PFSK-1 (cell line): ENCODE data around the gene RANGAP1.

Experiments used
- FOXP2 ChIP-seq: optimal IDR thresholded peaks from 2 replicates; pipeline ENCODE3; 2011; ENCODE audit warnings: borderline replicate concordance, control low read depth, inconsistent platforms; ENCODE audit not compliant: insufficient read depth; ENCODE audit errors: extremely low read length, extremely low read depth
- POLR2AphosphoS5 ChIP-seq: IDR thresholded peaks from 2 replicates; pipeline ENCODE4 v1.6.1; 2012; ENCODE audit warnings: low read depth, mild to moderate bottlenecking, control low read depth, low read length, moderate library complexity
- SIN3A ChIP-seq: IDR thresholded peaks from 2 replicates; pipeline ENCODE4 v1.6.1; 2012; ENCODE audit warnings: mild to moderate bottlenecking, low read length, moderate library complexity, borderline replicate concordance; ENCODE audit not compliant: insufficient read depth
- TAF1 ChIP-seq: IDR thresholded peaks from 2 replicates; pipeline ENCODE4 v1.6.1; 2012; ENCODE audit warnings: low read length, control low read depth, borderline replicate concordance; ENCODE audit not compliant: insufficient read depth
- TF ChIP-seq, protein P1 (sequence below), 2 experiments: IDR thresholded peaks; 2 replicates each; pipeline versions ENCODE4 v1.6.1 to v1.8.0; 2011 to 2012; ENCODE audit warnings: low read depth in 2 of 2, low read length in 2 of 2, control low read depth in 1 of 2, inconsistent platforms in 1 of 2, mild to moderate bottlenecking in 1 of 2, moderate library complexity in 1 of 2; ENCODE audit not compliant: insufficient read depth in 1 of 2

RANGAP1 gene

DNA sequence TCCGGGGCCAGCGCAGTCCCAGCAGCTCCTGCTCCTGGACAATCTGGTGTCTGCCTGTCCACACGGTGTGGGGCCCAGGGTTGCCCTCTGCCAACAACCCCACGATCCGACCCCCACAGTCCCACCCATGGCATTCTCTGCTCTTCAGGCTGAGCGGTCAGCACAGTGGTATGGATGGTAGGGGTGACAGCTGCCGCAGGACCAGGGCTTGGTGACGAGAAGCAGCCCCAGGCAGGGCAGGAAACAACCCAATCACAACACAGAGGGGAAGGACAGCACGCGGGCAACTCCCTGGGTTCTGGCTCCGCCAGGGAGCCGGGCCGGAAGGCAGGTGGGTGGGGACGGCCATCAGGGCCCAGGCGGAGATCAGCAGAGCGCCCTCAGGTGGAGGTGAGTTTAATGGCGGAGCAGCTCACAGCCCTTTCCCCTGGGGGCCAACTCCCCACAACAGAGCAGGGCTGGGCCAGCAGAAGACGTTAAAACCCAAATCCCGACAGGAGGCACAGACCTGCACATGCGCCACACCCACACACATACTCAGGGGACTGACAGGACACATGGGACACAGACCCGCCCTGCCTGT, 40.0 kb downstream of the RANGAP1 start:
- TF ChIP-seq POLR2AphosphoS5 (no peak), SIN3A (no peak), FOXP2 (no peak), TAF1 (no peak)
- TF ChIP-seq, protein P1, sequence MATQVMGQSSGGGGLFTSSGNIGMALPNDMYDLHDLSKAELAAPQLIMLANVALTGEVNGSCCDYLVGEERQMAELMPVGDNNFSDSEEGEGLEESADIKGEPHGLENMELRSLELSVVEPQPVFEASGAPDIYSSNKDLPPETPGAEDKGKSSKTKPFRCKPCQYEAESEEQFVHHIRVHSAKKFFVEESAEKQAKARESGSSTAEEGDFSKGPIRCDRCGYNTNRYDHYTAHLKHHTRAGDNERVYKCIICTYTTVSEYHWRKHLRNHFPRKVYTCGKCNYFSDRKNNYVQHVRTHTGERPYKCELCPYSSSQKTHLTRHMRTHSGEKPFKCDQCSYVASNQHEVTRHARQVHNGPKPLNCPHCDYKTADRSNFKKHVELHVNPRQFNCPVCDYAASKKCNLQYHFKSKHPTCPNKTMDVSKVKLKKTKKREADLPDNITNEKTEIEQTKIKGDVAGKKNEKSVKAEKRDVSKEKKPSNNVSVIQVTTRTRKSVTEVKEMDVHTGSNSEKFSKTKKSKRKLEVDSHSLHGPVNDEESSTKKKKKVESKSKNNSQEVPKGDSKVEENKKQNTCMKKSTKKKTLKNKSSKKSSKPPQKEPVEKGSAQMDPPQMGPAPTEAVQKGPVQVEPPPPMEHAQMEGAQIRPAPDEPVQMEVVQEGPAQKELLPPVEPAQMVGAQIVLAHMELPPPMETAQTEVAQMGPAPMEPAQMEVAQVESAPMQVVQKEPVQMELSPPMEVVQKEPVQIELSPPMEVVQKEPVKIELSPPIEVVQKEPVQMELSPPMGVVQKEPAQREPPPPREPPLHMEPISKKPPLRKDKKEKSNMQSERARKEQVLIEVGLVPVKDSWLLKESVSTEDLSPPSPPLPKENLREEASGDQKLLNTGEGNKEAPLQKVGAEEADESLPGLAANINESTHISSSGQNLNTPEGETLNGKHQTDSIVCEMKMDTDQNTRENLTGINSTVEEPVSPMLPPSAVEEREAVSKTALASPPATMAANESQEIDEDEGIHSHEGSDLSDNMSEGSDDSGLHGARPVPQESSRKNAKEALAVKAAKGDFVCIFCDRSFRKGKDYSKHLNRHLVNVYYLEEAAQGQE (IDR thresholded peaks at IDR 0.05; ENCODE audit: insufficient read depth in 1 of 2, low read depth in 2 of 2, low read length in 2 of 2) = no peak

DNA sequence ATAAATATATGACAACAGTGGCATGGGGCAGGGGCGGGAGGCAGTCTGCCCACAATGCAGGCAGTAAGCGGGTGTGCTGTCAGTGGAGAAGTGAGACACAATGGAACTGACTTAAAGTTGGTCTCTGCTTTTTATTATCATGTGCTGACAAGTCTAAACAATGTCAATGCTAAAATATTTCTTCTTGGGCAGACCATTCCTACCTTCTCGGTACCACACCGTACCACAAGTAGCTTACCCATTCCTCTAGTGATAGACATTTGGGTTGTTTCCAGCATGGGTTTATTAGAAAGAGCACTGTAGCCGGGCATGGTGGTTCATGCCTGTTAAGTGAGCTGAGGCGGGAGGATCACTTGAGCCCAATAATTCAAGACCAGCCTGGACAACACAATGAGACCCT, 42.6 kb downstream of the RANGAP1 start:
- TF ChIP-seq, protein P1 (IDR thresholded peaks at IDR 0.05; ENCODE audit: insufficient read depth in 1 of 2, low read depth in 2 of 2, low read length in 2 of 2) = no peak

DNA sequence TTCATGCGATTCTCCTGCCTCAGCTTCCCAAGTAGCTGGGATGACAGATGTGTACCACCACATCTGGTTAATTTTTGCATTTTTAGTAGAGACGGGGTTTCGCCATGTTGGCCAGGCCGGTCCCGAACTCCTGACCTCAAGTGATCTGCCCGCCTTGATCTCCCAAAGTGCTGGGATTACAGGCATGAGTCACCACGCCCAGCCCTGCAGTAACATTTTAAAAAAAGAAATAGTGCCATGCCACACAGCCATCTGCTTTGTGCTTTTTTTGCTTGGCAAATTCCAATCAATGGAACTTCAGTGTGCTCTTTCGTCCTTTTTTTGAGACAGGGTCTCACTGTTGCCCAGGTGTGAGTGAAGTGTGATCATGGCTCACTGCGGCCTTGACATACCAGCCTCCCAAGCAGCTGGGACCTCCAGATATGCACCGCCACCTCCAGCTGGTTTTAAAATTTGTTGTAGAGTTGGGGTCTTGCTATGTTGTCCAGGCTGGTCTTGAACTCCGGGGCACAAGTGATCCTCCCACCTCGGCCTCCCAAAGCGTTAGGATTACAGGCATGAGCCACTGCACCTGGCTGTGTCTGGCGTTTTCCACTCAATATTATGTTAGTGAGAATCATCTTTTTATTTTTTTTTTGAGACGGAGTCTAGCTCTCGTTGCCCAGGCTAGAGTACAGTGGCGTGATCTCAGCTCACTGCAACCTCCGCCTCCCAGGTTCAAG, 43.4 kb downstream of the RANGAP1 start:
- TF ChIP-seq, protein P1 (IDR thresholded peaks at IDR 0.05; ENCODE audit: insufficient read depth in 1 of 2, low read depth in 2 of 2, low read length in 2 of 2) = no peak
- TF ChIP-seq POLR2AphosphoS5 (no peak), FOXP2 (no peak), TAF1 (no peak), SIN3A (no peak)

DNA sequence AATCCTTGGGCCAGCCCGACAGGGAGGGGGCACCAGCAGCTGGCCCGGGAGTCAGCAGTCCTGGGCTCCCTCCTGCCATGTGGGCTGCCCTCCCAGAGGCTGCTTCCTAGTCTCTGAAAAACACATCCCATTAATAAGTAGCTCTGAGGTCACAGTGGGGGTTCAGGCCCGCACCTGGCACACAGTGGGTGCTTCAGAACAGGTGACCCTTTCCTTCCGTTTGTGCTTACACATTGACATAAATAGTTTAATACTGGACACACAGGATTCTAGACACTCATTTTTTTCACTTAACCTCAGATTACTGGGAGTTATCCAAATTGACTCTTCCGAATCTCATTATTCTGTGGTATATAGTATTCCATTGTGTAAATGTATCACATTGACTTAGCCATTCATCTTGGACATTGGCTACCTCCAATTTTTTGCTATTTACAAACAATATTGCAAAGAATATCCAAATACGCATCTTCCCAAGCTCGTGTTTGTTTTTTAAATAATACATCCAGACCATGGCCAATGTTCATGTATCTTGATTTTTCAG, 44.8 kb downstream of the RANGAP1 start:
- TF ChIP-seq FOXP2 (no peak), SIN3A (no peak), TAF1 (no peak), POLR2AphosphoS5 (no peak)
- TF ChIP-seq, protein P1 (IDR thresholded peaks at IDR 0.05; ENCODE audit: insufficient read depth in 1 of 2, low read depth in 2 of 2, low read length in 2 of 2) = no peak

DNA sequence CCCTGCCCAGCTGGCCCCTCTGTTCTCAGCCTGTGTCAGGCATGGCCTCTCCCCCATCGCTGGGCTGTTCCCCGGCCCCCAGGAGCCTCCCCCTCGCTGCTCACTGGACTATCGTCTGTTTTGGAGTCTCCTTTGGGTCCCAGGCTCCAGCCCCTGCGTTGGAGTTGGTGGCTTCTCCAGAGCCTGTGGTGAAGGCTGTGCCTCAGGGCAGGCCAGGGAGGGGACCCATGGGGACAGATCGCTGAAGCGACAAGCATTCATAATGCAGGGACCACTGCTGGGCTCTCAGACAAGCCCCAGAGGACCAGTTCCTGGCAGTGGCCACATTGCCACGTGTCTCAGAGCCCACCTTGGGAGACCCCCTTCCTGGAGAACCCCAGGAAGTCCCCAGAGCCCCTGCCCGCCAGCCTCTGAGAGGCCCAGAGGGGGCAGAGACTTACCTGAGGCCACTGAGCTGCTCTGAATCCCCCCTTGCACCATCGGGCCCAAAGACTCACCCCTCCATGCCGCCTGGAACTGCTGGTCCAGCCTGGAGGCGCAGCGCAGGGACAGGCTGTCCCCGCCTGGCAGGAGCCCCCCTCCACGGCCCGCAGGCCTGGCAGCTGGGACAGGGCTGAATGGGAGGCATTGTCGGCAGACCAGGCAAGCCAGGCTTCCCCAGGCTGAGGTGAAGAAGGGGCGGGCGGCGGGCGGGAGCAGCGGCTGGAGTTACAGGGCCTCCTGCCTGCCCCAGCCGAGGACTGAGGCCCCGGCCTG, 45.4 kb downstream of the RANGAP1 start, which contains the start of gene CHADL:
CHADL (minus strand) TSS at position 555 of the 756 bp plus-strand sequence; CDS start at position 505, 50 bp downstream.
- TF ChIP-seq SIN3A (no peak), FOXP2 (no peak), POLR2AphosphoS5 (no peak), TAF1 (no peak)
- TF ChIP-seq, protein P1 (IDR thresholded peaks at IDR 0.05; ENCODE audit: insufficient read depth in 1 of 2, low read depth in 2 of 2, low read length in 2 of 2) = no peak
